CD4-positive, alpha-beta T cell treated with Interleukin-6 for 4 hours (primary cell): ENCODE results near the gene MX1.
A peak's percentile ranks its signal among the peaks of the same experiment; 100 is the strongest.

Experiments used
- DNase-seq: peaks from one replicate; pipeline ENCODE4 v3.0.0-alpha.2; 2020; ENCODE audit warnings: mixed read lengths

The MX1 gene

DNA sequence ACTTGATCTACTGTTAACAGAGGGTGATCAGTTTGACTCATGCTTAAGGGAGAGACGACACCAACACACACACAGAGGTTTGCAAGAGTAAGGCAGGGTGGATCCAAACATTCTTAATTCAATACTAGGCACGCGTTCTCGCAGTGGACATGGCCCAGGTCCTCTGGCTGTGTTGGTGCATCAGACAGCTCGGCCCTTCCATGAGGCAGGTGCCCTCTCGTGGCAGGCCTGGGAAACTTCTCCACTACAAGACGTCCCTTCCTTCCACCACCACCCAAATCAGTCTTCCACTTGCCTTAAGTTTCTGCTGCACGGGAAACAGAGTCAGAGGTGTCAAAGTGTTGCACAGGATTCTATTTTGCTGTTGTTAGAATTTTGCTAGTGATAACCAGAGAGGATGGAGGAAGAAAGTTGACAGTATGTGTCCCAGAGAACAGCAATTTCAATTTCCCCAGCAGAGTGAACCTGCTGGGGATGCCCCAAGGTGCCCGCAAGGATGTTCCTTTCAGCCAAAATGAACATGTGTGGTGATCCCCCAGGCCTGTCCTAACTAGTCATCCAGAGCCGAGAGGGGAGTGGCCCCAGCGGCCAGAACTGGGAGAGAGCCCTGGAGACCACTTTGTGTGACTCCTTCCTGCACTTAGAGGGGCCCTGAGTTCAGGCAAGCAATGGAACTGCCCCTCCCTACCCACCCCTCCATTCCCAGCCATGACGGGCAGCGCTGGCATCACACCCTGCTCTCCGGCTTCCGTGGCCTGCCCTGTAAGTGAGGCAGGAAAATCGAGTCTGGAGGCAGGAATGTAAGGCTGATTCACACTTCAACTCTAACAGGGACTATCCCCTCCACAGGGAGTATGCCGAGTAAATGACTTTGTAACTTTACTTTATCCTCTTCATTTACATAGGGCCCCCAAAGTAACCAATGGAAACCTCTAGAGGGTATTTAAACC lies 34.8 kb downstream of the MX1 start:
- peak; percentile 69 for DNase-seq

- no peak for DNase-seq
Measured at GRCh38 chr21:41465176-41465781, 39.2 kb downstream of the MX1 start.

DNA sequence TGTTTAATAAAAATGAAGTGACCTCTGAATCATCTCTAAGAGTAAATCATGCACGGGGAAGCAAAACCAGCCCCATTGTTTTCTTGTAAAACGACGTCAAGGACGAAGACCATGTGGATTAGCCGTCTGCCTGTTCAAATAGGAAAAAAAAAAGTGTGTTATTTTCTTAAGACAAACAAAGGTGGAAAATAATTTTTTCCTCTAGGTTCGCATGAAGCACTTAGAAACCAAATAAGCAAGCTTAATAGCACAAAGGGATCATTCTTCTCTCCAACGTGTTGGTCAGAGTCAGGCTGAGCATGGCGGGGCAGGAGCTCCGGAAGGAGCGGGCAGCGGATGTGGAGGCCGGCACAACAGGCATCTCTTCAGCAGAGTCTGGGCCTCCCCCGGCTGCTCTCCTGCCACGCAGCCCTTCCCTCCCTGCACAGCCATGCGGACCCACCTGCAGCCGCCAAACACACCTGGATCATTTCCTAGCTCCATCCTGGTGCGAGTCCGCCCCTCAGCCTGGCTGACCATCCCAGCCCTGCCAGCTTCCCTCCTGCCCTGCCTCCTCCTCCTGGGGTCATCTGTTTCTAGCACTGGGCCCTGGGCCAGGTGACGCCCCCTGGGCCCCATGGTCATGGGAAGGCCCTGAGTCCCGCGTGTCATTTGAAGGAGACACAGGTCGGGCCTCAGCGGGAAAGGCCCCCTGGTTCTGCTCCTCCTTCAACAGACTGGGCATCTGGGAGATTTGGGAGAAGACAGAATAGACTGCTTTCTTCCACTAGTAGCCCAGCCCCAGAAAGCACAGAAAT lies 40.2 kb downstream of the MX1 start:
- no peak for DNase-seq

- DNase-seq, result no peak
Measured at GRCh38 chr21:41470054-41470453, 44.0 kb downstream of the MX1 start.

DNA sequence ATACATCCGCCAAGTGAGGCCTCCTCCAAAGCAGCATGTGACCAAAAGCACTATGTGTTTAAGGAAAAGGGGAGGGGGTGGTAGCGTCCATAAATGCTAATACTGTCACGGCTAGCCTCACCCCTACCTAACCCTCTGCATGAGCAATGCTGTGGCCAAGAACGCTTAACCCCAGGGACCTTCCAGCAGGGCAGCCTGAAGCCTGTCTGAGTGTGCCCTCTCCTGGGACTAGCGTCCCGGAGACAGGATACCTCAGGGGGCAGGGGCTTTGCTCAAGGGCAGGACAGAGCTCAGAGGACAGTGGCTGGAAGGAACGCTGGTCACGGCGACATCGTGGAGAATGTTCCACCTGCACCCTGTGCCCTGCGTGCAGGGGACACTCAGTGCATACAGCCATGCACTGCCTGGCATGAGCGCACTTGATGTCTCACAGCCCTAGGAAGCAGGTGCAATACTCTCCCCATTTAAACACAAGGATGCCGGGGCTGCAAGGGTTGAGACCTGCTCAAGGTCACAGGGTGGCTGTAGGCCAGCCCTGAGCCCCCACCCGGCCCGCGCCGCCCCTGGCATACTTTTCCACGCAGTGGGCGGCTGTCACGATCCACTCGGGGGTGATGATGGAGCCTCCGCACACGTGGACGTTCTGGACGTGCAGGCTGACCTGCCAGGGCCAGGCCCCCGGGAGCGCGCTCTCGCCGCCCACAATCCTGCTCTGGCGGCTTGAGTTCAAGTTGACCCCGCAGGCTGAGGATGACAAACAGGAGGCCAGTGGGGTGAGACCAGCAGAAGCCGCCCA lies 46.9 kb downstream of the MX1 start:
- DNase-seq, result no peak

DNA sequence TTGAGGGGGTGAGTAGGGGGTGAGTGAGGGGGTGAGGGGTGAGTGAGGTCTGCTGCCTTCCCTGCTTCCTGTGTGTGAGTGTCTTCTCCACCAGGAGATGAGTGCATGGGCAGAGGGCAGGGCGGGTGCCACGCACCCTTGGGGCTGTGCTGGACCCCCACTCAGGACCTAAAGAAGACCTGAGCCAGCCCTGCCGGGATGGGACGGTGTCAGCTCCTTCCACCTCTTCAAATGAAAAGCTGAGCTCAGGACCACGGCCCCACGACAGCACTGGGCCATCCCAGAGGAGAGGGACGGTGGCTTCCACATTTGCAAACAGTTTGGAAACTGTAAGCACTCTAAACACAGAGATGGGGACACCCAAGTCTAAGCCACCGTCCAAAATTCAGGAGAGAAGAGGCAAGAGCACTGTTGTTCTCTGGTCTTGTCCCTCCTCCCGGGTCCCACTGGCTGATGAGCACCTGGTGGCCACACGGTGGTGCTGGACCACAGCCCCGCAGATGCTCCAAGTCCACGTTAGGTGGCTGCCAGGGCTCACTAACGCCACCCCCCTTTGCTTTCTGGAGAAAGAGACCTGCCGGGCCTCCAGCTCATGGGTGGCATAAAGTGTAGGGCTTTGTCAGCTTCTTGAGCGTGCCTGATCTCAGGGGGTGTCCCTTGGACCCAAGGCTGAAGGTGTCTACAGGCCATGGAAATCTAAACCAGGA lies 49.8 kb downstream of the MX1 start:
- no peak for DNase-seq

DNA sequence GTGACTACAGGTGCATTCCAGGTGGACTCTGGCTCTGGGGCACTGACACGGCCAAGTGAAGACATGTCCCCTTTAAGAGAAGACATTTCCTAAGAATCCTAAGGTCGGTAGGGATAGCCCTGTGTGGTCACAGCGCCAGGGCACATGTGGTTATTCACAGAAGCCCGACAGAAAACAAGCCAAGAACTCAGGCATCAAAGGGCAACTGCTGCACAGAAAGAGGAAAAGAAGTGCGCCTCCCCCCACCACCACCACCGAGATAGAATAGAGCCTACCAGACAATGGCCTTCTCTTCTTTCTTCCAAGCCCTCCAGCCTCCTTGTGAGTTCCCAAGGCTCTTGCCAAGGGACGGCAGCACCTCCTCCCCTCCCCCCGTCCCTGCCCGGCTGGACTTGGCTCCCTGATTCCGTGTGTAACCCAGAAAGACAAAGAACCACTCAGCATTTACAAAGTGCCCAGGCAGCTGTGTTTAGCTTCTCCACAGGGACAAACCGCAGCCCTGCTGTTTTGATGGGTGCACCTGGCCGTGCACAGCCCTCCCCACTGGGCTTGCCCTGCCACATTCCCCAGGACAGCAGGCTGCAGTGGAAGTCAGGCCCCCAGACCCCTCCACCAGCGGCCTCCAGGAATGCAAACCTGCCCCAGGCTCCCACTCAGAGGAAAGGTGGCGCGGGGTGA lies 51.7 kb downstream of the MX1 start:
- no peak for DNase-seq

DNA sequence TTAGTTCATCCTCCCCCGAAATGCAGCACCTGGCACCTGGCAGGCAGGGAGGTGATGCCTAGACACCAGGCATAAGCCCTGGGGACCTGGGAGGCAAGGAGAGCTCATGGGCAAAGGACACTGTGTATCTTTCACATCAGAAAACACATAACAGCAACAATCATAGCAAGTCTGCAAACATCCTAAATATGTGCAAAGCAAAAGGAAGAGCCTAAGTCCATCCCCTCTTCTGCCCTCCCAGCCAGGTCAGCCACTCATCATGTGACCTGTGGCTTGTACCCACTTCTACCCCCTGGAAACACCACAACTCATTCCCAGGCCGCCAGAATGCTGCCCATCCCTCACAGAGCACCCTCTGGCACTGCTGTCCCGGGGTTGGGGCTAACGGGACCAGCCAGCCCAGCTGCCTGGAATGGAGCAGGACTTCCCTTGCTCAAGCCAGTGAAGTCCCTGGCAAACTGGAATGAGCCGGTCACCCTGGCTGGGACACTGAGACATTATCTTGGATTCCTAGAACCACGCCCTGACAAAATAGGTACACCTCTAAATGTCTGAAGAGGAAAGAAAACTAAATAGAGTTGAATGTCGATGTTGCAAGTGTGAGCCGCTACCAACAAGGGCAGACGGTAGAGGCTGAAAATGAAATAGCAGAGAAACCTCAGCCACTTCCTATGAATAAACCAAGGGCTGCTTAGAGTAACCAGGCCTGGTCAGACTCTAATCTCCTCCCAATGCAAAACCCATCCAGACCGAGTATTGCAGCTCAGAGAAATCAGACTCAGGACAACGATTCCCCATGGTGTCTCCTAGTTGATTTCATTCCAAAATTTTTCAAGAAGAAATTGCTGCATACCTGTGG lies 52.5 kb downstream of the MX1 start:
- DNase-seq, result no peak

DNA sequence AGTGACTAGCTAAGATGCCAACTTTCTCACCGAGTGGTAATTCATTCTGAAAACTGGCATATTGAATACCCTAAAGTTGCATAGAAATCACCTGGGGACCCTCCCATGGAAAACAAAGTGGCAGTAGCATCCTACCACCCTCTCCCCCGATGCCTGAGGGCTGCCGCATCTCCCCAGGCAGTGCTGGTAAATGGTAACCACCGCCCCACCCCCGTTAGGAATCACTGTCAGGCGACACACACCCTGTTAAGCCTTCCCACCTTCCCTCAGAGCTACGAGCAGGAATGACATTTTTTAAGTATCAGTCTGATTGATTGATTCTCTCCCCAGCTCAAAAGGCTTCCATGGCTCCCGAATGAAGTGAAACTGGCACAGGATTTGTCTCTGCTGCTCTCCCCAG lies 53.6 kb downstream of the MX1 start:
- no peak for DNase-seq

GRCh38 chr21:41480086-41480690 lies 54.1 kb downstream of the MX1 start:
- DNase-seq, result no peak

GRCh38 chr21:41481191-41481590 lies 55.2 kb downstream of the MX1 start:
- no peak for DNase-seq

DNA sequence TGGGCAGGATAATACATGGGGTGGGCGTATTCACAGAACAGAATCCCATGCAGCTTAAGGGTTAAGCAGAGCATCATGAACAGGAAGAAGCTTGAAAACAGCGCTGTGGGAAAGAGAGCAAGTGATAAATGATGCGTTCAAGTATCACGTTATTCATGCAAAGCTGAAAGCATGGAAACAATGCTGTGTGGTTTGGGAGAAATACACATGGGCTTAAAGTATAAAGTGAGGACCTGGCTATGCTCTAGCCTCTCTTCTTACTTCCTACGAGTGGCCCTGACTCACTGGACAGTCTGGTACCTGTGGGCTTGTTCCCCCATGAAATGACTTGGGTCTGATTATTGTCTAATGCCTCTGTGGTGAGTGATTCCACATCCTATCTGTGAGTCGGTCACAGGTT lies 56.3 kb downstream of the MX1 start:
- no peak for DNase-seq

DNA sequence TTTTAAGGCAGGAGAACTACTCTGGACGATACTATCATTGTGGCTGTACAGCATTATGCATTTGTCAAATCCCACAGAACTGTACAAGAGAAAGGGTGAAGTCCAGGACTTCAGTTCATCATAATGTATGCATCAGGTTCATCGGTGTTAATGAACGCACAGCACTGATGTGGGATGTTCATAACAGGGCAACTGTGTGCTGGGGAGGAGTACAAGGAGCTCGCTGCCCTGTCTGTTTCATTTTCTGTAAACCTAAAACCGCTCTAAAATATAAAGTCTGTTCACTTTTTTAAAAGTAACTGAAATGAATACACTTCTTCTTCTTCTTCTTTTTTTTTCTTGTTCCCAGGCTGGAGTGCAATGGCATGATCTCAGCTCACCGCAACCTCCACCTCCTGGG lies 56.9 kb downstream of the MX1 start:
- DNase-seq, result no peak

DNA sequence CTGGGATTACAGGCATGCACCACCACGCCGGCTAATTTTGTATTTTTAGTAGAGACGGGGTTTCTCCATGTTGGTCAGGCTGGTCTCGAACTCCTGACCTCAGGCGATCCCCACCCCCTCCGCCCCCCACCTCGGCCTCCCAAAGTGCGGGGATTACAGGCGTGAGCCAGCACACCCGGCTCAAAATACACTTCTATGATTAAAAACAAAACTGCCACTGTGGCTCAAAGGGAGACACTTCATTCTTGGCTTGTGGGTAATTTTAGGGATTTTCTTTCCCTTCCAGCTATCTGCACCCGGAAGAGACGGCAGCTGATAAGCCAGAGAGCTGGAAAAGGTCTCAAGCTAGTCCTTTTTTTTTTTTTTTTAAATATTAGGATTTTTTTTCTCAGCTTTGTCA lies 57.4 kb downstream of the MX1 start:
- DNase-seq, result no peak

DNA sequence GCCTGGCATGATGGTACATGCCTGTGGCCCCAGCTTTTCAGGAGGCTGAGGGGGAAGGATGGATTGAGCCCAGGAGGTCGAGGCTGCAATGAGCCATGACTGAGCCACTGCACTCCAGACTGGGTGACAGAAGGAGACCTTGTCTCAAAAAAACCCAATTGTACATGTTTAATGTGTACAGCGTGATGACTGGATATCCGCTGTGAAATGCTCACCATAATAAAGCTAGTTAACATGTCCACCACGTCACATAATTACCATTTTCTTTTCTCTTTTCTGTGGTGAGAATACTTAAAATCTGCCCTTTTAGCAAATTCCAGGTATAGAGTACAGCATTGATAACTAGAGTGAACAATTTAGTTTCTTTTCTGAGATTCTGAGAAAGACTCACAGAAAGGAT lies 57.9 kb downstream of the MX1 start:
- no peak for DNase-seq

- no peak for DNase-seq
Measured at GRCh38 chr21:41487082-41487481, 61.0 kb downstream of the MX1 start.

DNA sequence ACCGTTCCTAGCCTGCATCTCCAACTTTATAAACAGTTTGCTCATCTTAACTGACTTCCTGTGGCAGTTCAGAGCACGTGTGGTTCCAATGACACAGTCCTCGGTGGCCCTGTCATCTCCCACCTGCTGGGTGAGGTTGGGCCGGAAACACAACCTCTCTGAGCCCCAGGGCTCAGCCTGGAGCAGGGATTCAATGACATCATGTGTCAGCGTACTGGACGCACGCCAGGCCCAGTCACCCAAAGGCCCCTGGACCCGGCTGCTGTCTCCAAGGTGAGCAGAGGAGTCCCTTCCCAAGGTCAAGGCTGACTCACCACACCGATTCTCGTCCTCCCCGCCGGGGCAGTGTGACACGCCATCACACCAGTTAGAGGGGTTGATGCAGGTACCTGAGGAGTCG lies 62.0 kb downstream of the MX1 start:
- DNase-seq, result no peak

GRCh38 chr21:41489329-41489728 lies 63.3 kb downstream of the MX1 start:
- DNase-seq, result no peak

GRCh38 chr21:41490330-41490729 lies 64.3 kb downstream of the MX1 start:
- DNase-seq, result no peak

DNA sequence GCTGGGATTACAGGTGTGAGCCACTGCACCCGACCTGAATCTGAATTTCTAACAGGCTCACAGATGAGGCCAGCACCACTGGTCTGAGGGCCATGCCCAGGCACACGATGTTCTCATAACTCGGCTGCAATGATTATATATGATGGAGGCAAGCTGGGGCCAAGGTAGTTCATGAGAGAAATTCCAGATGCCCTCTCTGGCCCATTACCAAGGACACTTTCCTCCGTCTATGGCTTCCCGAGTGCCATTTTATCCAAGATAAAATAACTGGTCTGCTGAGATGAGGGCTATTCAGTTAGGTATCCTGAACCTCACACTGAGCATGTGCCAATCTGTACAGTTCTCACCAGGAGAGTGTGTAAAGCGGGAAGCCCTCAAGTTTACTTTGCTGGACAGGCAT lies 65.4 kb downstream of the MX1 start:
- DNase-seq, result no peak
